Measurements from ENCODE around the gene NUTM2B.
"Not testable (repeated sequence)": the region's sequence is repeated elsewhere in the genome, so short reads cannot be mapped to it uniquely, and the experiment has no call there.

NUTM2B gene

DNA sequence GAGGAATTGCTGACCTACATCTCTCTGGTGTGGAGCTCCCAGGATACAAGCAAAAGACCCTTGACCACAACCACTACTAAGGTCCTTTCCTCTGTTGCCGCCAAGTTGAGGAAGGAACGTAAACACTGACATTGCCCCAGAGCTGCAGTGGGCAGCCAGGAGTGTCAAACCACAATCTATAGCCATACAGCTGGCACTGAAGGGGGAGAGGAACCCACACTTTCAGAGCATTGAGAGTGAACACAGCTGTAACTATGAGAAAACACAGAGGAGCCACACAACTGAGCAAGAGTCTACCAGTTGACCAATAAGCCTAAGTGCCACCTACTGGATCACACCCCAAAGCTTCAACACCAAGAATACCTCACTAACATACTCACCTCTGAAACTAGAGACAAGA is 45.5 kb downstream of the NUTM2B start:
- DNase-seq, ATAC-seq: not testable (repeated sequence)

DNA sequence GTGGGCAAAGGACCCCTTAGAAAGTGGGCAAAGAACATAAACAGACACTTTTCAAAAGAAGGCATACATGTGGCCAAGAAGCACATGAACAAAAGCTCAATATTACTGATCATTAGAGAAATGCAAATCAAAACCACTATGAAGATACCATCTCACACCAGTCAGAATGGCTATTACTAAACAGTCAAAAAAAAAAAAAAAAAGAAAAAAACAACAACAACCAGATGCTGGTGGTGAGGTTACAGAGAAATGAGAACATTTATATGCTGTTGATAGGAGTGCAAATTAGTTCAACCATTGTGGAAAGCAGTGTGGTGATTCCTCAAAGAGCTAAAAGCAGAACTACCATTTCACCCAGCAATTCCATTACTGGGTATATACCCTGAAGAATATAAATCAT is 50.6 kb downstream of the NUTM2B start:
- not testable (repeated sequence) for DNase-seq, ATAC-seq

DNA sequence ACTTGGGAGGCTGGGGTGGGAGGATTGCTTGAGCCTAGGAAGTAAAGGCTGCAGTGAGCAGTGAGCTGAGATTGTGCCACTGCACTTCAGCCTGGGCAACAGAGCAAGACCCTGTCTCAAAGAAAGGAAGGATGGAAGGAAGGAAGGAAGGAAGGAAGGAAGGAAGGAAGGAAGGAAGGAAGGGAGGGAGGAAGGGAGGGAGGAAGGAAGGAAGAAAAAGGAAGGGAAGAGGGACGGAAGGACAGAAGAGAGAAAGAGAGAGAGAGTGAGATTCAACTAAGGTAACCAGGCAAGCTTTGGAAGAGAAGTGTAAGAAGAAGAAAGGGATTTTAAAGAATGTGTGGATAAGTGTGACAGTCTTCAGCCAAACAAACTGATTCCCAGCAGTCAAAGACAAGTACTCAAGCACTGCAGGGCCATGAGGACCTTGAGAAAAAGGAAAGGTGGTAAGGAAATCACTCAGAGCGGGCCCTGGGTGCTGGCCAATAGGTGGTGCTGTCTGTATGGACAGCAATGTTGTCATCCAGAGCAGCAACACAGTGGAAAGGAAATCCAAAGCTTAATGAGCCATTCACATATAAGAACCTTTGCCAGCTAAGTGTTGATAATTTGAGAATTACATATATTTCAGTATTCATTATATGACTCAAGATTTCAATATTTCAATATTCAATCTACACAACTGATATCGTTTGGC is 55.4 kb downstream of the NUTM2B start:
- not testable (repeated sequence) for DNase-seq, ATAC-seq
